Activated effector memory CD4-positive, alpha-beta T cell treated with Interleukin-2 at 50 U/mL for 16 hours (primary cell): ENCODE data around the gene TLCD4.
"Not testable (repeated sequence)": the region's sequence is repeated elsewhere in the genome, so short reads cannot be mapped to it uniquely, and the experiment has no call there.

Experiments used
- DNase-seq: peaks from one replicate; pipeline ENCODE4 v3.0.0-alpha.2; 2020

Gene TLCD4

GRCh38 chr1:95096218-95096841 is 20.8 kb upstream of the TLCD4 start:
- DNase-seq = no peak

DNA sequence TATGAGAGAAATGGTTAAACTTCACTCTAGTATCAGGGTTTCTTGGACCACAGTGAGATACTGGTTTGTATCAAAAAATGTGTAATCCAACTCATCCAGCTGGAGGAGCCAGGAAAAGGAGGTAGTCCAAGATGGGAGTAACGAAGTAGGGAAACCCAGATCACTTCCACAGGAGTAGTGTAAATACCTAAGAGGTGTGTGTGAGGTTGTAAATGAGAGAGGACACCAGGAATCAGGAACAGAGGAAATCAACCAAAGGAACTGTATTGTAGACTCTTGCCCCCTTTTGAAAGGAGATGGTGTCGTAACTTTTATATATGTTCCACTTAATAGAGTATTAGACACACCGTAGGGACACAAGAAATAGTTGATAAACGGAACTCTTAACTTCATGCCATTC is 19.7 kb upstream of the TLCD4 start:
- DNase-seq = no peak

GRCh38 chr1:95098196-95098595 is 19.0 kb upstream of the TLCD4 start:
- DNase-seq = no peak

DNA sequence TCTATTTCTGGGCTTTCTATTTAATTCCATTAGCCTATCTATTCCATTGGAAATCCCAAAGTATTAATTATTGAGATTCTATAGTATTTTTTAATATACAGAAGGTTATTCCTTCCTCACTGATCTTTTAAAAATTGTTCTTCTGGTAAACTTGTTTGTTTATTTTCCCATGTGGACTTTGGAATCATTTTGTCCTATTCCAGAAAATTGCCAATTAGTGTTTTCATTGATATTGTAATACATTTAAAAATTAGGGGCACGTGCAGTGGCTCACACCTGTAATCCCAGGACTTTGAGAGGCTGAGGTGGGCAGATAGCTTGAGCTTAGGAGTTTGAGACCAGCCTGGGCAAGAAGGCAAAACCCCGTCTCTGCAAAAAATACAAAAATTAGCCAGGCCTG is 8.4 kb upstream of the TLCD4 start:
- DNase-seq = no peak

DNA sequence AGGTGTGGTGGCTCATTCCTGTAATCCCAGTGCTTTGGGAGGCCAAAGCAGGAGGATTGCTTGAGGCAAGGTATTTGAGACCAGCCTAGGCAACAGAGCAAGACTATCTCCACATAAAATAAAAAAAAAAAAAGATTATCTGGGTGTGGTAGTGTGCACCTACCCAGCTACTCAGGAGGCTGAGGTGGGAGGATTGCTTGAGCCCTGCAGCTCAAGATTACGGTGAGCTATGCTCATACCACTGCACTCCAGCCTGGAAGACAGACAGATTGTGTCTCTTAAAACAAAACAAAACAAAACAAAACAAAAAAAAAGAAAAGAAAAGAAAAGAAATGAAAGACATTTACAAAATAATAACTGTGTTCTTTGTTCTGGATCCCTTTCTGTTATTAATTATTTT is 6.1 kb upstream of the TLCD4 start:
- DNase-seq = no peak

DNA sequence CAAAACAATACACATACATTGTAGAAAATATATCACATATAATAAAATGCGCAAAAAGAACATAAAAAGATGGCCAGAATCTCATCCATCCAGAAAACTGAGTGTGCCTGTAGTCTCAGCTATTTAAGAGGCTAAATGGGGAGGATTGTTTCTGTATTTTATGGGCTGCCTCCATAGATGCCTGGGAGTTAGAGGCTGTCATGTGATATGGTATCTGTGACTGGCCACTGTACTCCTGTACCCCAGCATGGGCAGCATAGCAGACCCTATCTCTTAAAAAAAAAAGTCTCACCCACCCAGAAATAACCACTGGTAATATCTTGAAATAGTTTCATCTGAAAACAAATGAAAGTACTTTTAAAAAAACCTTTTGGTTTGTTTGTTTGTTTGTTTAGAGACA is 3.5 kb upstream of the TLCD4 start:
- DNase-seq = no peak

DNA sequence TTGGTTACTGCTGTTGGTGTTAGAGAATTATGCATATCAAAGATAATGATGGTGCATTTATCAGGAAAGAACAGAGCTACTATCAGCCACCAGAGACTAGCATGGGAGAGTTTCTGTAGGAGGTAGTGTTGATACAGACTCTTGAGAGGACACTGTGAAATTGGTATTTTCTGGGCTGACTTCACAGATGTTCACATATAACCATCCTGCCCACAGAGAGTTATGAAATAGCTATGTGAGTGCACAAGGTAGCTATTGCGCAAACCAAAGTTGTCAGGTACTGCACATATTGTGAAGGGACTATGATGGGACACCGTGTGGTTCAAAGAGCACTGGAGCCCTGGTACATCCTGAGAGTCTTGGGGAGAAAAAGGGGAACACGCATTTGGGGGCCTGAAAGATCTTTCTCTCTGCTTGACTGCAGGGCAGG is 1.4 kb upstream of the TLCD4 start:
- no peak for DNase-seq

GRCh38 chr1:95116580-95117206 is 462 bp upstream of the TLCD4 start:
- DNase-seq = peak; percentile 27

DNA sequence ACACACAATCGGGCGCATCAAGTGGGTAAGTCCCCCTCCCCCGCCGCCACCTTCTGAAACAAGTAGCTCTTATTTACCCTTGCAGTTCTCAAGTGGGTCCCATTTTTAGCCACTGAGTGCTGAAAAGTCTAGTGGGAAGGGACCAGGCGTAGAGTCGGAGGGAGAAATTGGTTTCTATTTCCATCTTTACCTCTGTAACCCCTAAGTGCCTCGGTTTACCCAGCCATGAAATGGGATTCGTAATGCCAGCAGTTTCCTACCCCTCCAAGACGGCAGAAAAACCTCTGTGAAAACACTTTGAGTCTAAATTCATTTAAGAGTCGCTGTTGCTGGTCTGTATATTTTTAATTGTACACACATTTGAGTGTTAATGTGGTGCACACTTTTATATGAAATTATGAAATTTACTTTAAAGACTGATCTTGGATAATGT is 928 bp downstream of the TLCD4 start:
- DNase-seq = no peak

DNA sequence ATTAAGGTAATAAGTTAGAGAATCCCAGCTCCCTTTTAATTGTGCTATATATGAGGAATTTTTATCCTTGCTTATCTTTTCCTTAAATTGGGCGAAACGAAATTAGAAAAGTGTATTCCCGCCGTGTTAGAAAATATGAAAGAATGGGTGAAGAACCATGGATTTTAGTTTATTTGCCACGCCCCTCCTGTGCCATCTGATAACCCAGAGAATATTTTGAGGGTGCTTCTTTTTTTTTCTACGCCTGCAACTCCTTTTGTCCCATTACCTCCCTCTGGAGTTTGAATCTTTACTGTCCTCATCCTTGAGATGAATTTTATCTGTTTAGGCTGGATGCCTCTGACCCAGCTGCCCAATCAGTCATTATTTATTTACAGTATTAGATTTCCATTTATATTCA is 1.6 kb downstream of the TLCD4 start:
- DNase-seq = no peak

GRCh38 chr1:95119273-95119672 is 2.1 kb downstream of the TLCD4 start:
- DNase-seq = no peak

DNA sequence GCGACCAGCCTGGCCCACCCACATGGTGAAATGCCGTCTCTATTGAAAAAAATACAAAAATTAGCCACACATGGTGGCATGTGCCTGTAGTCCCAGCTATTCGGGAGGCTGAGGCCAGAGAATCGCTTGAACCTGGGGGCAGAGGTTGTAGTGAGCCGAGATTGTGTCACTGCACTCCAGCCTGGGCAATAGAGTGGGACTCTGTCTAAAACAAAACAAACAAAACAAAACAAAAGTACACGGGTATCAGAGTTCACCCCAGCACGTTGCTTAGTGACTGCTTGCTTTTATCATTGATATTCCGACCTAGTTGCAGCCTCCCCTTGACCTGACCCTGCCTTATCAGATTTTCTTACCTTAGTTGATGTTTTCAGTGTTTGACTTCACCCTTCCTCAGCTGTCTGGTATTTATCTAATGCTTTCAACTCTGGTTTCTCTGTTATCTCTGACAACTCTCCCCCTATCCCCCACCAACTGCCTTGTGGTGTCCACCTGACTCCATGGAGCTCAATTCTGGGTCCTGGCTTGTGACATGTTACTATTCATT is 5.1 kb downstream of the TLCD4 start:
- no peak for DNase-seq

- DNase-seq = no peak
Observed at GRCh38 chr1:95124342-95124741, 7.2 kb downstream of the TLCD4 start.

- no peak for DNase-seq
Observed at GRCh38 chr1:95126366-95126765, 9.2 kb downstream of the TLCD4 start.

GRCh38 chr1:95126846-95127245 is 9.7 kb downstream of the TLCD4 start:
- DNase-seq = no peak

- no peak for DNase-seq
Observed at GRCh38 chr1:95127380-95127779, 10.2 kb downstream of the TLCD4 start.

DNA sequence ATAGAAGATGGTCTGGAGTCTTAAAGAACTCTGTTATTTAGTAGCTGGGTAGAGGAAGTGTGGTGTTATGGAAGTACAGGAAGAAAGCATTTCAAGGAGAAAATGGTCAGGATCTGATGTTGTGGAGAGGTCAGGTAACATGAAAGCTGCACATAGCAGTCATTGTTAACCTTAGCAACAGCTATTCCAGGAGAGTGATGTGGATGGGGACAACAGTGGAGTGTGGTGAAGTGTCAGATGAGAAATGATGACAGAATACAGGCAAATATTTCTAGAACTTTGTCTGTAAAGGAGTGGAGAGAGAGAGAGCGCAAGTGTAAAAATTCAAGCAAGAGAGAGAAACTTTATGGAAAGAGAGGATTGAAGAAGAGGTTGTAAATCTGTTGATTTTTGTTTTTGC is 15.6 kb downstream of the TLCD4 start:
- DNase-seq = no peak

DNA sequence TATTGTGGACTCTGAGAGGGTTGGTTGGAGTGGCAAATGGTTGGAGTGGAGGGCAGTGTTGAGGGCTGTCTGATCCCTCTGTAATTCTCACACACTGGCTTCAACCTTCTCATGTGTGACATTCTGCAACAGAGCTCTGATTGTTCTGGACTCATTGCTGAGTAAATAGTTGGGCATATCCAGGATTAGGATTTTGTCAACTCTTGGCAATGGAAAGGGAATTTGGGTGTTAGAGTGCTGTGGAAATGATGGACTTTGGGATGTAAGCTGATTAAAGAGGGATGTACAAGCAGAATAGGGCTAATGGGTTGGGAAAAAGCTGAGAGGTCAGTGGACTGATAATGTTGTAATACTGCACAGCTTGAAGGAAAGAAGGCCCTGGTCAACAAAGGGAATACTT is 16.5 kb downstream of the TLCD4 start:
- no peak for DNase-seq

DNA sequence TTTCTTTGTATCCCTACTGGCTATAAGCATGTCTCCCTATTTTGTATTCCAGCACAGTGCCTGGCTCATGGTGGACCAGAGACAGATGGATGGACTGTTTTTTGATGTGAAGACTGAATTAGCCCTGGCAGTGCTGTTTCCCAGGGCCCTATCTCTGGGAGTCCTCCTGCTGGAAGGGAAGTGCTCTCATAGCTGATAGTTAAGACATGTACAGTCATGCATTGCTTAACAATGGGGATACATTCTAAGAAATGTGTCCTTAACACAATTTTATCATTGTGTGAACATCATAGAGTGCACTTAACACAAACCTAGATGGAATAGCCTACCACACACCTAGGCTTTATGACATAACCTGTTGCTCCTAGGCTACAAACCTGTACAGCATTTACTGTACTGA is 21.1 kb downstream of the TLCD4 start:
- no peak for DNase-seq

DNA sequence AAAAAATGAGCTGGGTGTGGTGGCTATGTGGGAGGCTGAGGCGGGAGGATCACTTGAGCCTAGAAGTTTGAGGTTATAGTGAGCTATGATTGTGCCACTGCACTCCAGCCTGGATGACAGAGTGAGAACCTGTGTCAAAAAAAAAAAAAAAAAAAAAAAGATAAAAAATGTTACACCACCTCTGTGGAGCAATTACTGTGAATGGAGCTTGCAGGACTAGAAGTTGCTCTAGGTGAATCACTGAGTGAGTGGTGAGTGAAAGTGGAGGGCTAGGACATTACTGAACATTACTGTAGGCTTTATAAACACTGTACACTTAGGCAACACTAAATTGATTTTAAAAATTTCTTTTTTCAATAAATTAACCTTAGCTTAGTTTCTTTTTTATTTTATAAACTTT is 21.9 kb downstream of the TLCD4 start:
- DNase-seq = no peak

DNA sequence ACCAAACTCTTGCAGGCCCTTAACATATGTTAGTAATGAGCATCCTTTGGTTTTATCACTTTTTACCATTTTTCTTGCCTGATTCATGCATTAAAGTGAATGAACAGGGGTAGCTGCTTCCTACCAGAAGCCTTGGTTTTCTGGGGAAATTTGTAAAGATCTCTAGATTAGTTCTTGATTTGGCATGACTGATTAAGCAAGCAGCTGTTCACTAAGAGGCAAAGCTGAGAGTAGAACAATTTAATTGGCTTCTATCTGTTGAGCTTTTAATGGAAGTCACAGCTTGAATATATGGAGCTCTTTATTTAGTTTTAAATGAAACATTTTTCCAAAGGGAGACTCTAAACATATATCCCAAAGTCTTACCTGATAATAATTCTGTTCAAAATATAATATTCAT is 23.6 kb downstream of the TLCD4 start:
- DNase-seq = no peak

GRCh38 chr1:95145493-95145892 is 28.3 kb downstream of the TLCD4 start:
- no peak for DNase-seq

- DNase-seq = no peak
Observed at GRCh38 chr1:95146637-95147036, 29.5 kb downstream of the TLCD4 start.

DNA sequence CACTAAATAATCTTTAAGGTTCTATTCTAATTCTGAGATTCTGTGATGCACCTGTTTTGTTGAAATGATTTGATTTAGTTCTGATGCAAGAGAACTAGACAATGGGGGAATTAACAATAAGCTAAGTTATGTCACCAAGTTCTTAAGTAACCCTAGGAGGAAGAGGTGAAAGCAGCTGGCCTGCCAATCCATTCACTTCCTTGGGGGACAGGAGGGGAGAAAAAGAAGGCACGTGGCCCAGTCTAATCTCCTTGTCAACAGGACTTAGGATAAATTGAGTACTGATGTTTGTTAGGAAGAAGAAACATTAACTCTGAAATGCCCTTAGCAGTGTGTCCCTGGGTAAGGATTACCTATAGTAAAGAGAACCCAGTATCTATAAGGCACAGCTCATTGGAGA is 36.9 kb downstream of the TLCD4 start:
- no peak for DNase-seq

DNA sequence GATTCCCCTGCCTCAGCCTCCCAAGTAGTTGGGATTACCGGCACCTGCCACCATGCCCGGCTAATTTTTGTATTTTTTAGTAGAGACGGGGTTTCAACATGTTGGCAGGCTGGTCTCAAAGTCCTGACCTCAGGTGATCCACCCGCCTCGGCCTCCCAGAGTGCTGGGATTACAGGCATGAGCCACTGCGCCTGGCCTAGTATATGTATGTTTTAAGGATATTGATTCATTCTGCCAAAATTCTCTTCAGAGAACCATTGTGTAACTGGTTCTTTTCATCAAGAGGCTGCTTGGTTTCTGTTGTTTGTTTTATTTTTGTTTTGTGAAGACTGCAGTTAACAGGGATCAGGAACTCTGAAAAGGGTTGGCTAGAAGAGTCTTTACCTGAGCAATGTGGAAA is 48.4 kb downstream of the TLCD4 start:
- not testable (repeated sequence) for DNase-seq
